Measurements from ENCODE around the gene ENTREP1.
A peak's percentile ranks its signal among the peaks of the same experiment; 100 is the strongest.

ENTREP1 gene

GRCh38 chr9:69334317-69334716 is 9.3 kb downstream of the ENTREP1 start:
- no peak overlapping the region for H3K27ac ChIP-seq
- TF ChIP-seq, protein P1, sequence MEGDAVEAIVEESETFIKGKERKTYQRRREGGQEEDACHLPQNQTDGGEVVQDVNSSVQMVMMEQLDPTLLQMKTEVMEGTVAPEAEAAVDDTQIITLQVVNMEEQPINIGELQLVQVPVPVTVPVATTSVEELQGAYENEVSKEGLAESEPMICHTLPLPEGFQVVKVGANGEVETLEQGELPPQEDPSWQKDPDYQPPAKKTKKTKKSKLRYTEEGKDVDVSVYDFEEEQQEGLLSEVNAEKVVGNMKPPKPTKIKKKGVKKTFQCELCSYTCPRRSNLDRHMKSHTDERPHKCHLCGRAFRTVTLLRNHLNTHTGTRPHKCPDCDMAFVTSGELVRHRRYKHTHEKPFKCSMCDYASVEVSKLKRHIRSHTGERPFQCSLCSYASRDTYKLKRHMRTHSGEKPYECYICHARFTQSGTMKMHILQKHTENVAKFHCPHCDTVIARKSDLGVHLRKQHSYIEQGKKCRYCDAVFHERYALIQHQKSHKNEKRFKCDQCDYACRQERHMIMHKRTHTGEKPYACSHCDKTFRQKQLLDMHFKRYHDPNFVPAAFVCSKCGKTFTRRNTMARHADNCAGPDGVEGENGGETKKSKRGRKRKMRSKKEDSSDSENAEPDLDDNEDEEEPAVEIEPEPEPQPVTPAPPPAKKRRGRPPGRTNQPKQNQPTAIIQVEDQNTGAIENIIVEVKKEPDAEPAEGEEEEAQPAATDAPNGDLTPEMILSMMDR (conservative IDR thresholded peaks at IDR 0.05) = no peak

- TF ChIP-seq, protein P1 (conservative IDR thresholded peaks at IDR 0.05) = no peak
- H3K27ac ChIP-seq = no peak overlapping the region
Measured at GRCh38 chr9:69339620-69340019, 14.6 kb downstream of the ENTREP1 start.

DNA sequence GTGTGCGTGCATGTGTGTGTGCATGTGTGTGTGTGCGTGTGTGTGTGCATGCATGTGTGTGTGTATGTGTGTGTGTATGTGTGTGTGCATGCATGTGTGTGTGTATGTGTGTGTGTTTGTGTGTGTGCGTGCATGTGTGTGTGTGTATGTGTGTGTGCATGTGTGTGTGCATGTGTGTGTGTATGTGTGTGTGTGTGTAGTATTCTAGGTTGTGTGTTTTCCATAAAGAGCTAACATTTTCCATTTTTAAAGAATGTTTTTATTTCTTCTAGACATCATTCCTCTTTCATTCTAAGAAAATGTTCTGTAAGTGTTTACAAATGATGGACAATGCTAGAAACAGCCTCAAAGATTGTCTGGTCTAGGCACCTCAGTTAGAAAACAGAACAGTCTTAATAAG is 15.6 kb downstream of the ENTREP1 start:
- TF ChIP-seq, protein P1 (conservative IDR thresholded peaks at IDR 0.05) = no peak

DNA sequence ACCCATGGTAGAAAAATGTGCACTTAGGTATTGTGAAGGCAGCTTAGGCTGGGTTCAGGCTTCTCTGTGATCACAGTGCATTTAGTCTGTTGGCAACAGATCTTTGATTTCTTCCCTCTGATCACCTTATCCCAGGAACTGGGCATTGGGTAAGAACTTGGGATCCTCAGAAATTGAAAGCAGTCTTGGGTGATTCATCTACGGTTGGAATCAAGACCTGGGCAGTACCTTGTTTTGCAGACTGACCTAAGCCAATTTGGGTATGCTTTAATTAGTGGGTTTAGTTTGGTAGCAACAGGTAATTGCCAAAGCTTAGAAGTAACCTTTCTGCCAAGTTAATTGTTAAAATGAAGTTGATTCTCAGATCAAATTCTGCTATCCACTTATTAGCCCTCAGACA is 17.8 kb downstream of the ENTREP1 start:
- TF ChIP-seq, protein P1 (conservative IDR thresholded peaks at IDR 0.05) = no peak
- H3K27ac ChIP-seq = no peak overlapping the region

More for the DNA sequence above, 15.6 kb downstream of the ENTREP1 start:
- no peak overlapping the region for H3K27ac ChIP-seq

DNA sequence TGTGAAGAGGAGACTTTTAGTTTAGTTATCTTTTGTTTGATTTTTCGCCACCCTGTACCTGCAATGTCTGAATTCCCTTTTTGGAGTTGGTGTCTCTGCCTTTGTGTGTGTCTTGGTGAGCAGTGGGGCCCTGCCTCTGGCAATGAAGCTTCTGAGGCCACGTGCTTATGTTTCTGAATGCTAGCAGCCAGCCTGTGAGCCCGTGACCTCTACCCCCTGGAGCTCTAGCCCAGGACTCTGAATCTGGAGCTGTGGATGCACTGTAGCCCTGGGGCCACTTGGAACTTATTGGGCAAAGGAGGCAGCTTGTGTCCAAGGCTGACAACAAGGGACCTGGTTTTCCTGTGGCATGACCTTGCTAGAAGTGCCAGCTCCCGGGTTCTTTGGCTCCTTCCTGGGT is 19.4 kb downstream of the ENTREP1 start:
- no peak overlapping the region for H3K27ac ChIP-seq
- TF ChIP-seq, protein P1 (conservative IDR thresholded peaks at IDR 0.05) = no peak

GRCh38 chr9:69346596-69347390 is 21.8 kb downstream of the ENTREP1 start:
- TF ChIP-seq, protein P1 (conservative IDR thresholded peaks at IDR 0.05) = no peak
- H3K27ac ChIP-seq = peak overlapping the region; percentile 91

GRCh38 chr9:69347607-69348006 is 22.6 kb downstream of the ENTREP1 start:
- peak overlapping the region; percentile 91 for H3K27ac ChIP-seq
- TF ChIP-seq, protein P1 (conservative IDR thresholded peaks at IDR 0.05) = no peak
